Putamen (tissue), 1 donor: ENCODE results near the gene ANAPC13.

Experiments
- DNase-seq: peaks from one replicate; pipeline ENCODE4 v3.0.0-alpha.2; 2016; ENCODE audit warnings: low spot score

The ANAPC13 gene

DNA sequence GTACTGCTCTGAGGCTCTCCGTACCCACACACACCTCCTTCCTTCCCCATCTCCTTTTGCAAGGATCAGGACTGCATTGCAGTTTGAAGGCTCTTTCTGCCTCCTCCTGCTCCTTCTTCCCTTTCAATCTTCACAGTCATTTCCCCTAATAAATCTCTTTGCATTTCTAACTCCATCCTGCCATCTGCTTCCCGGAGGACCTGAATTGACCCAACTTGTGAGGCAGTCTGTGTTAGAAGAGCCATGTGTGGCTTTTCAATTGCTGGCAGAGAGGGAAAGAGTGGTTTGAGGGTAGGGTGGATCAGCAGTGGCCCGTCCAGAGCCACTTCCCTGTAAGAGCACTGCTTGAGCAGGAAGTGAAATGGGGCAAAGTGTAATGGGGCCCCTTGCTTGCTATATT lies 35.8 kb downstream of the ANAPC13 start:
- DNase-seq: no peak

DNA sequence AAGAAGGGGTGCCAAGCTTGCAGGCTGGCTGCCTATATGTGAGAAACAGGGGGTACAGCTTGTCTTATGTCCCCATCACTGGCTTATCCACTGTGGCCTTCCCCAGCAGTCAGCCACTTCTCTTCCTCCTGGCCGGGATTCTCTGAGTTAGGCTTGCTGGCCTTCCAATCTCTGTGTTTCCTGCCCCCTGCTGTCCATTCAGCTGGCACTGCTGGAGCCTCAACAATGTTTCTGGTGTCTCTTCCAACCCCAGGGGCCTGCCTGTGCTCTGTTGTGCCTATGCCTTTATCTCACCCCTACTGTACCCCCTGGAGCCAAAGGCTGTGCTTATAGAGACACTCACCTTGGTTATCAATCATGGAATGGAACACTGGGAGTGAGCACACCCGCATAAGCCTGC lies 36.5 kb downstream of the ANAPC13 start:
- DNase-seq: peak; percentile 76

DNA sequence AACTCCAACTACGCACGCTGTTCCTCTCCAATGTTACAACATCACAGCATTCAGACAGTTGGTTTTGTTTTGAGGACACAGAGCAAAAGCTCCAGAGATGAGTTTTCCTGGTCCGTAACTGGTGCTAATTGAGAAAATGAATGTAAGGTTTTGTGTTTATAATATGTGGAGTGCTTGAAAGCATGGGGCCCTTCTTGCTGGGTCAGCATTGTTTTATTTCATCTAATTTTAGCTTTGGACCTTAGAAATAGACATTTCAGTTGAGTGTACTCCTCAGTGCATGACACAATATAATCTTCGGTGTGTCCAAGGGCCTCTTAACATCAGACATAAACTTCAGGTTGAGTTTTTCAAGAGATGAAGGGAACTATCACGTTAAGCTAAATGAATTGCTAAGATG lies 37.1 kb downstream of the ANAPC13 start:
- DNase-seq: no peak

DNA sequence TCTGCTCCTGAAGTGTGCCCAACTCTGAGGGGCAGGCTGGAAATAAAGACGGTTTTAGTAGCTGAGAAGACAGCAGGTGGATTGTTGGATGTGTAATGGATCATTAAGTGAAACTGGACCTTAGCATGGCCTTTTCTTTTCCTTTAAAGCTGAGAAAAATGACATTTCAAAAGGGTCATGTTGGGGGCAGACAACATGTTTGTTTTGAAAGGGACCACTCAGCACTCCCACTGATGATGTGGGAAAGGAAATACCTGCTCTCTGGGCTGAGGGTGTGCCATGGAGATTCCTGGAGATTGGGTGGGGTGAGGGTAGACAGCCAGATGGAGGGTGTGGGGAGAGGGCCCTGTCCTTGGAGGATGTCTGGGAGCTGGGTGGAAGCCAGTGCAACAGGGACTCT lies 38.4 kb downstream of the ANAPC13 start:
- no peak for DNase-seq

DNA sequence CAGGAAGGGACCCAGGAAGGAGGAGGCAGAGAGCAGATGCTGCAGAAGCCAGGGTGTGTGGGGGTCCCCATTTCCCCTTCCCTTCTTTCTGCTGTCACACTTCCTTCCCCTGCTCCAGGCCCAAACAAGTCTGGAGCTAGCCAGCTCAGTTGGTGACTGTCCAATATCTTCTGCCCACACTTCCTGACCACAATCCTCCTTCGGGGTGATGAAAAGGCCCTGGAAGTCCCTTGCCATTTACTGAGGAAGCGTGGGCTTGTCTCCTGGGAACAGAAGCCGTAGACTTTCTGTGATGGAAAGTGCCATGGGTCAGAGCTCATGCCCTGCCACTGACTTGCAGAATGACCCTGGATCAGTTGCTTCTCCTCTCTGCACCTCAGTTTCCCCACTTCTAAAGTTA lies 39.0 kb downstream of the ANAPC13 start:
- no peak for DNase-seq

DNA sequence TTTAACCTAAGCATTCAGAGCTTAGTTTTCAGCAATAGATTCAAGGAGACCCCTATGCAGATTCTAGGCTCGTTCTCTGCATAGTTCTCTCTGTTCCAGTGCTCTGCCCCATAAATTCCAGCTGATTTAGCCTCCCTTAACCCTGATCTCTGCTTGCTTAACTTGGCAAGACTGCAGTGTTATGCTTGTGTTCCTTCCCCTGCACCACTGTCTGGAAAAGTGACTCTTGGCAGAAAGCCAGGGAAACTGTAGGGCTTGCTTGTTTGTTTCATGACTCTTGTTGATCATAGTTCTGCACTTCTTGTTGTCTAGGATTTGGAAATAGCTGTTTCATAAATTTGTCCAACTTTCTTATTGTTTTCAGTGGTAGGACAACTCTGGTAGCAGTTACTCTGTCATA lies 40.1 kb downstream of the ANAPC13 start:
- DNase-seq: peak; percentile 33

DNA sequence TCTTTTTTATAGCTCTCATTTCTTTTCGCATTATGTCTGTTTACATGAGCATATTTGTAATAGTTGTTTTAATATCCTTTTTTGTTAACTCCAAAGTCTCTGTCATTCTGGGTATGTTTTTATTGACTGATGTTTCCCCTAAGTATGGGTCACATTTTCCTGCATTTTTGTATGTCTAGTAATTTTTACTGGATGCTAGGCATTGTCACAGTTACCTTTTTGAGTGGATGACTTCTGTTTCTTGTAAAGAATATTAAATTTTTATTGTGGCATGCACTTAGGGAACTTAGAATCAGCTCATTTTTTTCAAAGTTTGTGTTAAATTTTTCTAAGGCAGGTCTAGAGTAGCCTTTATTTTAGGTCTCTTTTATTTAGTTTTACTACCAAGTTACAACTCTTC lies 40.7 kb downstream of the ANAPC13 start:
- DNase-seq: no peak

DNA sequence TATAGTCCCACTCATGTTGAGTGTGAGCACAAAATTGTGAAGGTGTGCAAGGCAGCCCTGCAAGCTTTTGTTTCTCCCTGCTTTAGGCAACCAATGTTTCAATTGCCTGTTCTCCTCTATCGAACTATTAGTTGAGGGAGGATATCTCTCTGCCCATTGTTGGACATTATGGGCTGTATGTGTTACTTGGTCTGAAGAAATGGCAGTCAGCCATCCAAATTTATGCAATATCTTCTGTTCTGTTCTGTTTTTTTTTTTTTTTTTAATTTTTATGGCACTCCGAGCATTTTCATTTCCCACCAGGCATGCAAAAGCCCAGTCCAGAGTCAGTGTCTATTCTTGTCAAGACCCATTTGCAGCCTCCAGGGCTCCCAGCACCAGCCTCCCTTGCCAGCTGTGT lies 44.0 kb downstream of the ANAPC13 start:
- no peak for DNase-seq

DNA sequence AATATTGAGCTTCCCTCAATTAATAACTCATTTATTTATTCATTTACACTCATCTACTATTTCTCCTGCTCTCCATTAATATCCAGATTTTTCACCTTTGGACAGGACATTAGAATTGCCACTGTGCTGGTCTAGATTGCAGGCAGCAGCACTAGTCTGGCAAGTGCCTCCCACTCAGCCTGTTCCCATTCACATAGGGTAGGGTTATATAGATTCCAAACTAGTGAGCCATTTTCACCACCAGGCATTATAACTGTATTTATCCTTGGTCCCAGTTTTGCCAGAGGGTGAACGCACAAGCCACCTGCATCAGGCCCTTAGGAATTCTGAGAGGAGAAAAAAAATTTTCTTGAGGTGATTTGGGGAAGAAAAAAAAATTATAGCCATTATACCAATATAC lies 44.5 kb downstream of the ANAPC13 start:
- no peak for DNase-seq

DNA sequence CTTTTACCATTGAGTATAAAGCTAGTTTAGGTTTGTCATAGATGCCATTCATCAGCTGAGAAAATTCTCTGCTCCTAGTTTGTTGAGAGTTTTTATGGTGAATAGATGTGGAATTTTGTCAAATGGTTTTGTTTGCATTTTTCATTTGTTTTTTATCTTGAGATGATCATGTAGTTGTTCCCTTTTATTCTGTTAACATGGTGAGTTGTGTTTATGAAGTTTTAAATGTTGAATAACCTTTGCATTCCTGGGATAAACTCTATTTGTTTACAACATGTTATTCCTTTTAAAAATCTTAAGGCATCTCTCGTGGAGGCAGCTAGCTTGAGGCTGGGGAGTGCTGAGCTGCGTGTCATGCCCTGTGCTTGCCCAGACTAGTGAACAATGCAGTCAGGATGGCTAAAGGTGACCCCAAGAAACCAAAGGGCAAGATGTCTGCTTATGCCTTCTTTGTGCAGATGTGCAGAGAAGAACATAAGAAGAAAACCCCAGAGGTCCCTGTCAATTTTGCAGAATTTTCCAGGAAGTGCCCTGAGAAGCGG lies 48.5 kb downstream of the ANAPC13 start:
- no peak for DNase-seq

DNA sequence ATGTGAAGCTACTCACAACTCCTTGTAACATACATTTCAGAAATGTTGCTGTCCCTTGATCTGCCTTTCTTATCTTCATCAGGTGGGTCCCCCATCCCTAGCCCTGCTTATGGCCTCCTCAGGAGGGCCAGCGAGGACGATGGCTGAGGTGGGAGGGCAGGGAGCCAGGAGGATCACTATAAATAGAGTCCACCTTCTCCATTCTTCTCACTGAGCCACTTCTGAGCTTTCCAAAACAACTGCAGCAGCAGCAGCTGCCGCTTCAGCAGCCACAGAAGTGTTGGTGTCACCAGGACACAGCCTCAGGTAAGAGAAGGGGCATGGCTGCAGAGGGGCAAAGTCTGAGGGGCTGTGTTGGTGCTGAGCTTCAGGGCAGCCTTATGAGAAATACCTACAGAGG lies 53.5 kb downstream of the ANAPC13 start:
- no peak for DNase-seq

DNA sequence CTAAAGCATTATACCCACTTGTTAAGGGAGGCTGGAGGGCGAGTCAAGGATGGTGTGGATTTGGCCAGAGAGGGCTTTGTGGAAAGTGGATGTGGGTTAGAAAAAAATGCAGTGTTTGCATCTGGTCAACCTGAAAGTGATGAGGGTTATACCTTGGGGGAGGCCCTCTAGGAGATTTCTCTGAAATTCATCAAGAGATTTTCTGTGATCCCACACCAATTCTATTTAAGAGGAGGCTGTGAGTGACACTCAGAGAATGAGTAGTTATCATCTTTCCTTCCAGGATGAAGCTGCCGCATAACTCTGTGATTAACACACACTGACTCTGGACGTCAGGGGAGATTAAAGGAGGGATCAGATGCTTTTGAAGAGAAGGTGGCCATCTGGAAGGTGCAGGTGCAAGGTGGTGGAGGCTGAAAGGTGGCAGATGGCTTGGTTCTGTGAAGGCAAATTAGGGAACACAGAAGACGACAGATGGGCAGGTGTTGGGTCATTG lies 54.8 kb downstream of the ANAPC13 start:
- no peak for DNase-seq

DNA sequence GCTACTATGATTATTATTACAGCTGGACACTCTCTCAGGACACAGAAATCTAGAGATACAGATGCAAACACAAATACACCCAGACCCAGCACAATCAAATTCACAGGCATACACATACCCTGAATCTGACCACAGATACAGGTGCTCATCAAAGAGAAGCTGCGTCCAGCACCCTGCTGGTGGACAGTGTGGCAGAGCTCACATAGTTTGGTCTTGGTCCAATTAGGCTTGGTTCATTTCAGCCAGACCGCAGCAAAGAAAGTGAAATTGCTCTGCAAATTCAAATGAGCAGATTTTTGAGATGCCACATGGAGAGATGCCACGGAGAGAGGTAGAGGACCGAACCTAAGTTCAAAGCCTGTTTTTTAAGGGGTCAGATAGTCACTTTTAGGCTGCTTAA lies 55.6 kb downstream of the ANAPC13 start:
- DNase-seq: no peak

DNA sequence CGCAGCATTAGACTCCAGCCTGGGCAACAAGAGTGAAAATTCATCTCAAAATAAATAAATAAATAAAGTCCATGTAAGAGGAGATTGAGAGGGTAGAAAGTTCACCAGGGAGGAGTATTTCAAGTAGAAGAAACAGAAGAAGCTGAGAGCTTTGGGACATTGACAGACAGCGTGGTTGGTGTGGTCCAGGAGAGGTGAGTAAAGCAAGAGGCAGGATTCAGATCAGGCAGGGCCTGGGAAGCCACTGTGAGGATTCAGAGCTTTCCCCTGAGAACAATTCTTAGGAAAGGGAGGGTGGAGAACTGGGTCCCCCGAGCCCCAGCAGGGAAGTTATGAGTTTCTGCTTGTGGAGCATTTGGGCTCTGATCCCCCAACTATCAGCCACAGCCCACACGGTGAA lies 57.4 kb downstream of the ANAPC13 start:
- no peak for DNase-seq
